Astrocyte of the spinal cord (primary cell): ENCODE results near the gene FANCD2.
"Not testable (repeated sequence)": the region's sequence is repeated elsewhere in the genome, so short reads cannot be mapped to it uniquely, and the experiment has no call there.

Experiments
- DNase-seq: peaks from one replicate; pipeline ENCODE4 v3.0.0; 2011; ENCODE audit warnings: low read depth, low spot score
- H3K4me3 ChIP-seq: 2 replicates; pipeline ENCODE4 v1.5.1; 2011; ENCODE audit warnings: low read depth, mild to moderate bottlenecking, low read length, moderate library complexity
- CTCF ChIP-seq: IDR thresholded peaks from 2 replicates; pipeline ENCODE4 v1.5.1; 2012; ENCODE audit warnings: low read depth, mild to moderate bottlenecking, low read length, inconsistent platforms
- in situ Hi-C: cut with HindIII; loops from 2 replicates; pipeline ENCODE4 v1.10.0; 2017; ENCODE audit warnings: low sequenced_read_pairs

Gene FANCD2

GRCh38 chr3:10006762-10007090 lies 19.5 kb upstream of the FANCD2 start:
- TF ChIP-seq CTCF, result no peak
- in situ Hi-C loops, result no loop called here
- no peak overlapping the region for H3K4me3 ChIP-seq
- DNase-seq, result no peak

- no peak for TF ChIP-seq CTCF
- in situ Hi-C loops, result no loop called here
- DNase-seq, result no peak
- no peak overlapping the region for H3K4me3 ChIP-seq
These were observed 19.0 kb upstream of the FANCD2 start for GRCh38 chr3:10007126-10007782.

GRCh38 chr3:10008216-10008587 lies 18.0 kb upstream of the FANCD2 start:
- DNase-seq, in situ Hi-C loops, H3K4me3 ChIP-seq: not testable (repeated sequence)

- peak overlapping the region; percentile 44 for H3K4me3 ChIP-seq
- in situ Hi-C loops, result no loop called here
- DNase-seq, result peak; percentile 62
- no peak for TF ChIP-seq CTCF
These were observed 17.5 kb upstream of the FANCD2 start for GRCh38 chr3:10008588-10009344.

- in situ Hi-C loops, result no loop called here
- peak overlapping the region; percentile 65 for H3K4me3 ChIP-seq
- no peak for DNase-seq
- TF ChIP-seq CTCF, result no peak
These were observed 15.8 kb upstream of the FANCD2 start for GRCh38 chr3:10010421-10010877.

- peak overlapping the region; percentile 65 for H3K4me3 ChIP-seq
- TF ChIP-seq CTCF, result no peak
These were observed 15.3 kb upstream of the FANCD2 start for GRCh38 chr3:10010878-10011465.

GRCh38 chr3:10011631-10012030 lies 14.6 kb upstream of the FANCD2 start:
- DNase-seq, result no peak
- in situ Hi-C loops, result no loop called here
- H3K4me3 ChIP-seq, result peak overlapping the region; percentile 65
- no peak for TF ChIP-seq CTCF

More at GRCh38 chr3:10010878-10011465, 15.3 kb upstream of the FANCD2 start:
- in situ Hi-C loops, result no loop called here
- peak; percentile 91 for DNase-seq
